Large intestine (tissue), 3 donors: ENCODE results near the gene NDUFS8. TPM values are rescaled to one million over a fixed set of nuclear protein-coding genes. Genes with fewer than 3 reads are reported as not detected.

Experiments used
- DNase-seq, 2 donors: peaks; one replicate each; pipeline versions ENCODE4 v3.0.0 to v3.0.0-alpha.2; 2013
- H3K27ac ChIP-seq: one replicate; pipeline ENCODE4 v1.5.1; 2013; ENCODE audit warnings: low read length
- H3K27me3 ChIP-seq: 2 replicates; pipeline ENCODE4 v1.6.1; 2013; ENCODE audit warnings: low read length; ENCODE audit not compliant: control insufficient read depth, insufficient read depth
- H3K36me3 ChIP-seq: 2 replicates; pipeline ENCODE4 v1.6.1; 2013; ENCODE audit warnings: low read length; ENCODE audit not compliant: control insufficient read depth, insufficient read depth
- H3K4me1 ChIP-seq: one replicate; pipeline ENCODE4 v1.6.1; 2013; ENCODE audit warnings: low read length; ENCODE audit not compliant: control insufficient read depth, insufficient read depth
- H3K4me3 ChIP-seq: one replicate; pipeline ENCODE4 v1.5.1; 2013; ENCODE audit warnings: low read length
- H3K9me3 ChIP-seq: one replicate; pipeline ENCODE4 v1.6.1; 2013; ENCODE audit warnings: mild to moderate bottlenecking, low read depth, low read length, moderate library complexity; ENCODE audit not compliant: control insufficient read depth
- WGBS: methylation state at CpG from one replicate; pipeline ENCODE4 v1.1.5; 2013; ENCODE audit warnings: low lambda C conversion rate; ENCODE audit not compliant: insufficient coverage; 5-methylcytosine and 5-hydroxymethylcytosine counted together
- polyA plus RNA-seq: library from polyadenylated mRNA; unstranded; fragments of 120-200 nt; gene quantifications from one replicate; pipeline ENCODE4 v1.2.1, GENCODE V29; 2013

Gene NDUFS8
- polyA plus RNA-seq, 1 donor, result 83.7 TPM

DNA sequence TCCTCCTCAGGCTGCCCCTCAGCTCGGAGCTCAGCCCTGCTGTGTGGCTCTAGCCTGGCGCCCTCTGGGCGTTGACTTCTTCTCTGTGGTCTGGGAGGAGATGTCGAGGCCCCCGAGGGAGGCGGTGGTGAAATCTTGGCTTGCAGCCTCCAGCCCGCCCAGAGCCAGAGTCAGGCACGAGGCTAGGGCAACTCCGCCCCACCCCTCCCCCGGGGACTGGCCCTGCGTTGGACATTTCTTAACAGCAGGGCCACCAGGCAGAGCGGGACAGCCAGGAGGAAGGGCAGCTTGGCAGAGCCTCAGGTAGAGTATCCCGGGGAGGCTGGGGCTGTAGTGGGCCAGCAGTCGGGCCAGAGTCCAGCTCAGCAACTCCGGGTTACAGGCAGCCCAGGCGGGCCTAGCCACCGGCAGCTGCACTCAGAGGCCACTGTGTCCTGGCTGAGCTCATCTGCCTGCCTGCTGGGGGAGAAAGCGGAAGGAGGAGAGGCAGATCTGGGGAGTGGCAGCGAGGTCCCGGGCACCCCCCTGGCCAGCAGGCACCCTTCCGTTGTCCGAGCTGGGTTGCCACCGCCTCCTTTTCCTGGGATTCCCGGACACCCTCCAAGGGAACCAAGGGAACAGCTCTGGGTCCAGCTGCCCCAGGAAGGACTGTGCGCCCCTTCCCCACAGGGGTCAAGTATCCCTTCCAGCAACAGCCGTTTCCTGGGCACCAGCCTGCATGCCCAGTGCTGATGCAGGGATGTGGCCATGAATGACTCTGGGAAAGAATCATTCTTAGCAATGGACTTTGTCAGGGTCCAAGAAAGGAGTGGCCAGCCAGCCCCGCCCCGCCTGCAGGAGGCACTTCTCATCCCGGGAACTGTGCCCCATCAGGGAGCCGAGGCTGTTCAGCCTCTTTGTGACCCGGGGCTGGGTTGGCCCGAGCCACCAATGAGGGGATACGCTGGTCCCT, 20.1 kb upstream of the NDUFS8 start, which contains the start of gene ALDH3B1:
Gene ALDH3B1, plus strand, starts transcription at position 238 of the 952 bp plus-strand sequence. CDS start 4,971 bp downstream, outside the sequence.
- H3K9me3 ChIP-seq, result no peaks in the 10 kb centered on the region
- H3K4me3 ChIP-seq, result peak within 1 kb of the TSS; percentile 52
- DNase-seq, result peak; percentile 87 to 92
- peaks cover 50% of the 10 kb centered on the region for H3K4me1 ChIP-seq
- H3K36me3 ChIP-seq, result no peaks in the 10 kb centered on the region
- no CpG with 5 or more reads among the region's 33 CpGs for WGBS
- H3K27me3 ChIP-seq, result no peaks in the 10 kb centered on the region
- H3K27ac ChIP-seq, result peak within 1 kb of the TSS; percentile 99

DNA sequence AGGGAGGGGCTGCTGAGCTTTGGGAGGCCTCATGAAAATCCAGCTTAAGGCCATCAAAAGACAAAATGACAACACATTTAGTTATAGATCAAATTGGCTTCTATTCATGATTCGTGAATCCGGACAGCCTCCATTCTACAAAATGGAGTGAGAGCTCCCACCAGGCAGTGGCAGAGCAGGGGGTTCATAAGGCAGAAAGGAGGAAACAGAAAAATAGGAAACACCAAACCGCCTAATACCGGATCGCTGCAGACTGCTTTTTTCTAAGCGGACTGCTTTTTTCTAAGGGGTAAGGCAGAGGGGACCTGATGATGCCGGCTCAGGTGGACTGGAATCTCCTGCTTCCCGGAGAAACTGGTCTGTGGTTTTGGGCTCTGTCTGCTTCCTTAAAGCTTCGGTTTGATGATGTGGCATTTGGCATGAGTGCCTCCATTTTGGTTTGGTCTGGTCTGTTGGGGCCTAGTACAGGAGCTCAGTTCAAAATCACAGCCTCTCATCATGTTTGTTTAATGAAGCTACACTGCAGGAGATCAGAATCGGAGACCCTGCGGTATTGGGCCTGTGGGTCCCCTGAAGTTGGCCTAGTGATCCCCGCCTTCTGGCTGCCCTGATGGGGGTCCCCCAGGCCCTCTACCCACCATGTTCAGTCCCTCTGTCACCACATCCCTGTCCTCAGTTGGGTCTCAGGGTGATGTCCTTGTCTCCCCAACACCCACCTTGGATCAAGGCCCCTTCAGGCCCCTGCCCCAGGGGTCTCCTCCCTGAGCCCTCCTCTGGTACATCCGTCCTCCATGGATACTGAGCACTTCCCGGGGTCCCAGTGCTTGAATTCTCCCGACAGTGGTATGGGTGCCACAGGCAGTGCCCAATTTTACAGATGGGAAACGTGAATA, 19.2 kb upstream of the NDUFS8 start:
- DNase-seq, result no peak
- 100% methylated on average over 2 of the region's 16 CpGs for WGBS
- H3K27me3 ChIP-seq, result no peaks in the 10 kb centered on the region
- H3K36me3 ChIP-seq, result no peaks in the 10 kb centered on the region
- H3K4me3 ChIP-seq, result peak overlapping the region; percentile 11
- H3K27ac ChIP-seq, result peak overlapping the region; percentile 99
- H3K4me1 ChIP-seq, result peaks cover 51% of the 10 kb centered on the region
- no peaks in the 10 kb centered on the region for H3K9me3 ChIP-seq

DNA sequence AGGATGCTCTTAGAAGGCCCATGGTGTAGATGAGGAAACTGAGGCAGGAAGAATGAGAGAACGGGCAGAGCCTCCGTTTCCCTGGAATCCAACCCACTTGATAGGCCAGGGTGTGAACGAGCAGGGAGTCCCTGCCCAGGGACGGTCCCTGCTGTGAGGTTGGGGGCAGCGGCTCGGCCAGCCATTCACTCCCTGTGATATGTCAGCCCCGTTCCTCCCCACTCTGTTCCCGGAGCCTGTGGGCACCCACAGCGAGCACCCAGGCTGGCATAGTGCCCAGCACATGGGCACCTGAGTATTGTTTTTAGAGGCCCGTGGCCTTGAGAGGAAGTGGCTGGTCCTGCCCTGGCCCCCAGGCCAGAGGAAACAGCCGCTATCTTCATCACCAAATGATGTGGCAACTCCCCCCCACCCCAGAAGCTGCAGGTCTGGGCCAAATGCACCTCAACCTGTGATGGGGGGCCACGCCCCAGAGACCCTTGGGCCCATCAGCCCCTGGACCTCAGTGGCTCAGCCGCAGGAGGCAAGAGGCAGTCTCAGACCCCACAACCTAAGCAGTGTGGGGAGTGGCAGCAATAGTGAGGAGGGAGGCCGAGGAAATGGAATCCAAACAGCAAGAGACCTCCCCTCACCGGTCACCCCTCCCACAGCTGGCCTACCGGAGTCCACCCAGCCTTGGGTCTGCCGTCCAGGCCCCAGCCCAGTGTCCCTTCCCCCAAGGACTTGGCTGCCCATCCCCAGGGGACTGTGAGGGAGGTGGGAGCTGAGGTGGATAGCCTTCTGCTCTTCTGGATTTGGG, 18.2 kb upstream of the NDUFS8 start:
- Histone ChIP-seq H3K36me3 (no peaks in the 10 kb centered on the region), H3K4me3 (no peak overlapping the region), H3K4me1 (peaks cover 60% of the 10 kb centered on the region), H3K27ac (no peak overlapping the region), H3K27me3 (no peaks in the 10 kb centered on the region), H3K9me3 (no peaks in the 10 kb centered on the region)
- DNase-seq, result no peak
- WGBS, result no CpG with 5 or more reads among the region's 17 CpGs

DNA sequence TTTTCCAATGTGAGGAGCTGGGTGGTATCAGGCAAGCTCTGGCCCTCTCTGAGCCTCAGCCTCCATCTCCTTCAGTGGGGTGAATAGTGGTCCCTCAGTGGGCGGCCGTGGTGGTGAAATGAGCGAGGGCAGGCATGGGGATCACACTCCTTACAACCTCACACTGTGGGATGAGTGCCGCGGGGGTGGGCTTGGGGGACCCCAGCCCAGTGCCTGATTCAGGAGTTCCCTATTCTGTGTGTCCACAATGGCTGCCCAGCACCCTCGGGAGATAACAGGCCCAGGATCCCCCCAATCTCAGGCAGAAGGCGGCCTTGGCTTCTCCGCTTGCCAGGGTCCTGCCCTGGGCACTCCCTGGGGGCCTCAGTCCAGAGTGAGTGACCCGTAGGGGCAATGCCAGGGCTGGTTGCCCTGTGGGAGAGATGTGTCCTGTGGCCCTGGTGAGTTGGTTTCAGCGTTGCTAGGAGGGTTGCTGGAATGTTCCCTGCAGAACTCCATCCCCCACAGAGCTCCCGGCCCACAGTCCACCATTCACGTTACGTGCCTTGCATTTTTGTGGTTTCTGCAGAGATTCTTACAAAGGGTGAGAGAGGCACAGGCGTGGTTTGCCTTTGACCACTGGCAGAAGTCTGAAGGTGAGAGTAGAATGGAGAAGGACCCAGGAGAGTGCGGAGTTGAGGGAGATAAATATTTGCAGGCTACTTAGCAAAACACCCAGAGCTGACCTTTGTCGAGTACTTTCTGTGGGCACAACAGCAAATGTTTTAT, 17.5 kb upstream of the NDUFS8 start:
- H3K36me3 ChIP-seq, result no peaks in the 10 kb centered on the region
- no peak for DNase-seq
- no peak overlapping the region for H3K27ac ChIP-seq
- no peaks in the 10 kb centered on the region for H3K9me3 ChIP-seq
- no CpG with 5 or more reads among the region's 16 CpGs for WGBS
- peaks cover 61% of the 10 kb centered on the region for H3K4me1 ChIP-seq
- no peak overlapping the region for H3K4me3 ChIP-seq
- H3K27me3 ChIP-seq, result no peaks in the 10 kb centered on the region

DNA sequence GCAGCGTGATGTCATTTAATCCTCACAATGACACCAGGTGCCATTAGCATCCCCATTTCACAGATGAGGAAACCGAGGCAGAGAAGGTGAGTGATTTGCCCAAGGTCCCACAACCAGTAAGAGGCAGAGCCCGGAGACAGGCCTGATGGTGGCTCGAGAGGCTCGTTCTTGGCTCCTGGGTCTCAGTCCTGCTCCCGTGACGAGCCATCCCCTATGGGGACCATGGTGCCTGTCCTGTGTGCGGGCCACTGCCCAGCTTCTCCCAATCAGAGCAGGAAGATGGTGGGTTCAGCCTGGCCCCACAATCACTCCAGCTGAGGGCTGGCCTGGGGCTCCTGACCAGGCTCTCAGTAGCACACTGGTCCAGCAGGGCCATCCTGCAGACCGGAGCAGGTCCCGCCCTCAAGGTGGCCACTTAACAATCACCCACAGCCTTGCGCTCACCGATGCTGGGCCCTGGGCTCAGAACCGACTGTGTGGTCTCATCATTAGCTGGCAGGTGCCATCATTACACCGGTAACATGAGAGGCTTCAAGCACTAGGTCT, 16.8 kb upstream of the NDUFS8 start:
- no peak overlapping the region for H3K27ac ChIP-seq

DNA sequence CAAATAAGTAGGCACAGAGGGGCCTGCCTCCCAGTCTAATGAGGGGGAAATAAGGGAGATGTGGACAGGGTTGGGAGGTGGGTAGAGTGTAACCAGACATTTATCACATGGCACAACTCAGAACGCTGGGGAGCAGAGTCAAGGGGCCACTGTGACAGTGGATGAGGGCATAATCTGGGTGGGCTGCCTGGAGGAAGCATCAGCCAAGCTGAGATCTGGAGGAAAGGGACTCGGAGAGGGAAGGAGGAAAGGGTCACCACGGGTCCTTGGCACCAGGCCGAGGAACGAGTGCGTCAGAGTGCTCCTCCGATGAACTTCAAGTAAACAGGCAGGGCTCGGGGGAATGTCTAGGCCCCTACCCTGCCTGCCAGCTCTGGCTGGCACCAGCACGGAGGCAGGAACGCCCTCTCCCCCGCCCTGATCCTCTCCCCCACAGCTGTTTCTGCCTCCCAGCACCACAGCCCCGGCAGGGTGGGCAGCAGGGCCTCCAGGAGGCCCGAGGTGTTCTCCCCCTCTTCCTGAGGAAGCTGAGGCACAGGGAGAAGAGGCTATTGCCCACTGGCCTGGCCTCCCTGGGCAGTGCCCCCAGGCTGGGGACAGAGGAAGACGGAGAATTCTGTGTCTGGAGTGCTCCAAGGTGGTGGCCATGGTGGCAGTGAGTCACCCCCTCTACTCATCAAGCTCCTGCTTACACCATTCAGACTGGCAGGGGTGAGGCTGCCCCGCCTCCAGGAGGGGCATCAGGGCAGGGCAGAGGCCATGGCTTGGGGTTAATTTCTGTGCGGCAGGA, 16.1 kb upstream of the NDUFS8 start:
- peak in 1 of 2 donors; percentile 43 for DNase-seq
- no peaks in the 10 kb centered on the region for H3K9me3 ChIP-seq
- H3K36me3 ChIP-seq, result no peaks in the 10 kb centered on the region
- no peaks in the 10 kb centered on the region for H3K27me3 ChIP-seq
- no peak overlapping the region for H3K27ac ChIP-seq
- WGBS, result no CpG with 5 or more reads among the region's 16 CpGs
- H3K4me1 ChIP-seq, result peaks cover 48% of the 10 kb centered on the region
- no peak overlapping the region for H3K4me3 ChIP-seq

More for the DNA sequence above, 16.8 kb upstream of the NDUFS8 start:
- WGBS, result no CpG with 5 or more reads among the region's 14 CpGs
- Histone ChIP-seq H3K36me3 (no peaks in the 10 kb centered on the region), H3K4me1 (peaks cover 55% of the 10 kb centered on the region), H3K27me3 (no peaks in the 10 kb centered on the region), H3K9me3 (no peaks in the 10 kb centered on the region), H3K4me3 (no peak overlapping the region)
- no peak for DNase-seq

DNA sequence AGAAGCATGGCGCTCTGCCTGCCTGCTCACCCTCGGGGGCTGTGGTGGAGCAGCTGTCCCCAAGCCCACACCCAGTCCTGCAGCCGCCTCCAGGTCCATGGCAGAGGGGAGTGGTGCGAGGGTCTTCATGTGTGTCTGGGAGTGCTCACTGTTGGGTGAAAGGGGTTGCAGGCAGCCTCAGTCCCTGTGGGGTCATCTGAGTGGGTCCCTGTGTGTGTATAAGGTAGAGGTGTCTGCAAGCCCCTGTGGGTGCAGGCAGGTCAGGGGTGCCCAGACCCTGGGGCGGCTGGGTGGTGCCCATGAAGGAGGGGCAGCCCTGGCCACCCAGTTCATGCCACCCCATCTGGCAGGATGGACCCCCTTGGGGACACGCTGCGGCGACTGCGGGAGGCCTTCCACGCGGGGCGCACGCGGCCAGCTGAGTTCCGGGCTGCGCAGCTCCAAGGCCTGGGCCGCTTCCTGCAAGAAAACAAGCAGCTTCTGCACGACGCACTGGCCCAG, 15.5 kb upstream of the NDUFS8 start:
- no peak overlapping the region for H3K27ac ChIP-seq
- H3K27me3 ChIP-seq, result no peaks in the 10 kb centered on the region
- no peaks in the 10 kb centered on the region for H3K36me3 ChIP-seq
- WGBS, result no CpG with 5 or more reads among the region's 19 CpGs
- peaks cover 42% of the 10 kb centered on the region for H3K4me1 ChIP-seq
- H3K4me3 ChIP-seq, result no peak overlapping the region
- no peaks in the 10 kb centered on the region for H3K9me3 ChIP-seq
- DNase-seq, result no peak

DNA sequence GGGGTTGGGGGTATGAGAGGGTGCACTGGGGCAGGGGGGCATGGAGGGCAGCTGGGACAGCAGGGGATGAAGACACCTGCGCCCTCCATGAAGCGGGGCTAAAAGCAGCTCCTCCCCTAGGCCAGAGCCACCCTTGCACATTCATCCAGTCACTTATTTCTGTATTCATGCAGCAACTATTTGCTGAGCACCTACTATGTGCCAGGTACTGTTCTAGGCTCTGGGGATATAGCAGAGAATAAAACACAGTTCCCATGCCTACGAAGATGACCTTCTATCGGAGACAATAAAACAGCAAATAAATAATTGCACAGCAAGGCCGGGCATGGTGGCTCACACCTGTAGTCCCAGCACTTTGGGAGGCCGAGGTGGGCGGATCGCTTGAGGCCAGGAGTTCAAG, 15.0 kb upstream of the NDUFS8 start:
- no peak for DNase-seq
- Histone ChIP-seq H3K36me3 (no peaks in the 10 kb centered on the region), H3K9me3 (no peaks in the 10 kb centered on the region), H3K4me1 (peaks cover 38% of the 10 kb centered on the region), H3K27me3 (no peaks in the 10 kb centered on the region), H3K4me3 (no peak overlapping the region), H3K27ac (no peak overlapping the region)
- WGBS, result no CpG with 5 or more reads among the region's 8 CpGs
